ENCODE data around the gene FOXK1. TPM values are rescaled to one million over a fixed set of nuclear protein-coding genes. Genes with fewer than 3 reads are reported as not detected.

Gene FOXK1
- total and polyA plus RNA-seq, 8 donors: 2.9 to 88.1 (median 21.6) TPM

GRCh38 chr7:4745265-4745919 lies 63.3 kb downstream of the FOXK1 start:
- no peak for DNase-seq
- Histone ChIP-seq H3K36me3 (peaks cover 13 to 44% (median 39%) of the 10 kb centered on the region in 4 donors), H3K9me3 (no peaks in the 10 kb centered on the region), H3K27ac (peak overlapping the region; percentile 88 to 95 (median 90)), H3K4me1 (peaks cover 30 to 75% (median 54%) of the 10 kb centered on the region in 4 donors), H3K27me3 (no peaks in the 10 kb centered on the region), H3K4me3 (peak overlapping the region; percentile 25 to 35 (median 32))
- peak; percentile 1 for TF ChIP-seq EP300 (IDR thresholded peaks at IDR 0.05)
- TF ChIP-seq POLR2A (IDR thresholded peaks at IDR 0.05): no peak
- intact Hi-C loops (cut with DNase I; ENCODE audit: low total_unique reads): no loop called here
- 4 to 15% (median 6%) methylated on average over 13 to 18 of the region's 18 CpGs for WGBS, 5 donors

DNA sequence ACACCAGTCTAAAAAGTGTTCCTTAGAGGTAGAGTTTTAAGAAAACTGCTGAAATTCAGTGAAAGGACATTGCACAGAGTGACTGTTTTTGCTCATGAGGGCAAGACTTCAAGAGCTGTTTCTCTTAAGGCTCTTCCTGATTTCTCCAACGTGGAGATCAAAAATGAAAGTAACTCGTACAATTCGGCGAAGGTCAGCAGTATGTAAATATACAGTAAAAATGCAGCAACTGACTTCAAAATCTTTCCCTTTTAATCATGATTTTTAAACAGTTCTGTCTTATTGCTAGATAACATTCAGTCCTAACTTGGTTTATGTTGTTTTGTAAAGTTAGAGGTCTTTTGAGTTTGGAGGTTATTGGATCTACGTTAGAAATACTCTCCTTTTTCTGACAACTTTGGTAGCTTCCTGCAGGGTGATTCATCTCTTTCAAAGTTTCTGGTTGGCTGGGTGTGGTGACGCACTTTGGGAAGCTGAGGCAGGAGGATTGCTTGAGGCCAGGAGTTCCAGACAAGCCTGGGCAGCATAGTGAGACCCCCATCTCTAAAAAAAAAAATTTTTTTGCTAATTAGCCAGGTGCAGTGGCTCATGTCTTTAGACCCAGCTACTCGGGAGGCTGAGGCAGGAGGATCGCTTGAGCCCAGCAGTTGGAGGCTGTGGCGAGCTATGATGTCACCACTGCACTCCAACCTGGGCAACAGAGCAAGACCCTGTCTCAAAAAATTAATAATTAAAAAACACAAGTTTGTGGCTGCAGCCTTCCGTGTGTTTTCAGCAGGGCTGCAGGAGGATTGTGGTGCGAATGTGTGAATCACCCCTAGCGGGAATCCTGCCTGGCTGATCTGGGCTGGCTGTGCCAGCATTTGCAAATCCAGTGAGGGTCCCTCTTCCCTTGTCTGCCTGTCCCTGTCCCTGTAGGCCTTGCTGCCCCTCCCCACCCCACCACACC lies 64.2 kb downstream of the FOXK1 start:
- DNase-seq: peak; percentile 40 to 83
- H3K9me3 ChIP-seq: no peaks in the 10 kb centered on the region
- intact Hi-C loops (cut with DNase I; ENCODE audit: low total_unique reads): no loop called here
- H3K36me3 ChIP-seq: peaks cover 13 to 41% (median 33%) of the 10 kb centered on the region in 4 donors
- peak overlapping the region; percentile 25 to 35 (median 32) for H3K4me3 ChIP-seq
- H3K4me1 ChIP-seq: peaks cover 30 to 78% (median 55%) of the 10 kb centered on the region in 4 donors
- peak overlapping the region; percentile 58 to 95 (median 89) for H3K27ac ChIP-seq
- WGBS, 5 donors: 45 to 47% (median 45%) methylated on average over 12 of the region's 12 CpGs
- TF ChIP-seq POLR2AphosphoS5 (IDR thresholded peaks at IDR 0.05): peak in 2 of 3 donors; percentile 40 to 52
- TF ChIP-seq CTCF (IDR thresholded peaks at IDR 0.05): no peak
- no peak for TF ChIP-seq POLR2A (IDR thresholded peaks at IDR 0.05)
- no peaks in the 10 kb centered on the region for H3K27me3 ChIP-seq

- Histone ChIP-seq H3K4me1 (peaks cover 30 to 81% (median 59%) of the 10 kb centered on the region in 4 donors), H3K36me3 (peaks cover 9 to 41% (median 33%) of the 10 kb centered on the region in 4 donors), H3K27ac (peak overlapping the region; percentile 58 to 95 (median 89)), H3K9me3 (no peaks in the 10 kb centered on the region), H3K27me3 (no peaks in the 10 kb centered on the region), H3K4me3 (no peak overlapping the region)
- WGBS, 5 donors: 75 to 93% (median 85%) methylated on average over 22 of the region's 22 CpGs
- no peak for TF ChIP-seq EP300 (IDR thresholded peaks at IDR 0.05)
- TF ChIP-seq CTCF (IDR thresholded peaks at IDR 0.05): no peak
- no peak for TF ChIP-seq POLR2AphosphoS5 (IDR thresholded peaks at IDR 0.05)
- TF ChIP-seq POLR2A (IDR thresholded peaks at IDR 0.05): no peak
- DNase-seq: no peak
- intact Hi-C loops (cut with DNase I; ENCODE audit: low total_unique reads): no loop called here
These were observed 64.9 kb downstream of the FOXK1 start for GRCh38 chr7:4747013-4747412.

DNA sequence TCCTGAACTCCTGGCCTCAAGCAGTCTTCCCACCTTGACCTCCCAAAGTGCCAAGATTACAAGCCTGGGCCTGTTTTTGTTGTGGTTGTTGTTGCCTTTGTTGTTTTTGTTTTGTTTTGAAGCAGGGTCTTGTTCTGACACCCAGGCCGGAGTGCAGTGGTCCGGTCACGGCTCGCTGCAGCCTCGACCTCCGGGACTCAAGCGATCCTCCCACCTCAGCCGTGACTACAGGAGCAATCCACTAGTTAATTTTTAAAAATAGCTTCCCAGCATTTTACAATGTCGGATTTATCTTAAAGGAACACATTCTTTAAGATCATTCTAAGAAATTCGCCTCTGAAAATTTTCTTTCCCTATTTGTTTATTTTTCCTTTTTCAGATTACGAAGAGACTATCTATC lies 65.7 kb downstream of the FOXK1 start:
- Histone ChIP-seq H3K27me3 (no peaks in the 10 kb centered on the region), H3K4me3 (no peak overlapping the region), H3K27ac (peak overlapping the region in 4 of 5 donors; percentile 88 to 95 (median 90)), H3K9me3 (no peaks in the 10 kb centered on the region), H3K36me3 (peaks cover 4 to 40% (median 29%) of the 10 kb centered on the region in 4 donors), H3K4me1 (peaks cover 30 to 76% (median 59%) of the 10 kb centered on the region in 4 donors)
- no peak for DNase-seq
- intact Hi-C loops (cut with DNase I; ENCODE audit: low total_unique reads): no loop called here
- TF ChIP-seq CTCF (IDR thresholded peaks at IDR 0.05) (no peak), POLR2A (IDR thresholded peaks at IDR 0.05) (no peak), EP300 (IDR thresholded peaks at IDR 0.05) (no peak)
- 72 to 79% (median 76%) methylated on average over 11 of the region's 11 CpGs for WGBS, 5 donors
